NCI-H1092 treated with DMSO at 0.1 percent for 48 hours (cell line): ENCODE data around the gene IL31.
"Not testable (repeated sequence)": the region's sequence is repeated elsewhere in the genome, so short reads cannot be mapped to it uniquely, and the experiment has no call there.

ENCODE experiments used
- DNase-seq: peaks from one replicate; lab custom pipeline; 2025; lab: John Stamatoyannopoulos, UW

Gene IL31

DNA sequence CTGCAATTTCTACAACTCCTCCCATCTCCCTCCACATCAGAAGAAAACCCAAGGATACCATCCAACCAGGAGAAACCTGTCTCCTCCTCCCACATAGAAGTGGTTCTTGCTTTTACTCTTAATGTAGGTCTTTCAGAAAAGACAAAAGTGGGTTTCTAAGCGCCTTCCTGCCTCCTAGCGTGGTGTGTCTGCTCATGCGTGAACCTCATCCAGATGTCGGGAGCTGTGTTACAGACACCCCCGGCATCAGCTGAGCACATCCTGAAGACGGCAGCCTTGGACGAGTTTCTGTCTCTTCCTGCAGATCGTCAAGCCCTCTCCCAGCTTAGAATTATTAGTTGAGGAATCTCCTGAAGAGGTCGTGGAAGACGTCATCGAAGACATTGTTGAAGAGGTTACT lies 18.4 kb upstream of the IL31 start:
- DNase-seq = no peak

DNA sequence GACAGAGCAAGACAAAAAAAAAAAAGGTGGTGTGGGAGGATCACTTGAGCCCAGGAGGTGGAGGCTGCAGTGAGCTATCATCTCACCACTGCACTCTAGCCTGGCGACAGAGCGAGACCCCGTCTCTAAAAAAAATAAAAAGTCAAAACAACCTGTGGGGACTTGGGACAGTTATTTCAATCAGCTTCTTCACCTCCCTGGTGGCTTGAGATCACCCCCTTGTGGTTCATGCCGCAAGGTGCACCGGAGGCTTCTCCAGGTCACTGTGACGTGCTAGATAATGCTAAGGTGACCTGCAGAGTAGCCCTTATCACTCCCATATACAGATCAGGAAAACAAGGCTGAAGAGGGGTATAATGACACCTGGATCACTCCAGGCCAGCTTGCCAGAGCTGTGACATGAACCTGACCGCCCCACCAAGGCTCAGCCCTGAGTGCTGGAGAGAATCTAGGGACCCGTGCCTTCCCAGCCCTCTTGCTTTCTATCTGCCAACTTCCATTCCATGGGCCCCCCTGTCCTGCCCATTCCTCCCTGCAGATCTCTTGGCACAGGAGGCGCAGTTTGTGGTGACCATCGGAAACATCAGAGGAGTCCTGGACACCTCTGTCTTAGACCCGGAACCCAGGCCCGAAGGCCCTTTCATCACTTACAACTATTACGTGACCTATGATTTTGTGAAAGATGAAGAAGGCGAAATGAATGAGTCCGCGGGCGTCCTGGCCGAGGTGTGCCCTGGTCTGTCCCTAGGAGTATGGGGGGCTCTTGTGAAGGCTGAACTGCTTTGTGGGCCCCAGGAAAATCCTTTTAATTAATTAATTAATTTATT lies 17.0 kb upstream of the IL31 start:
- no peak for DNase-seq

DNA sequence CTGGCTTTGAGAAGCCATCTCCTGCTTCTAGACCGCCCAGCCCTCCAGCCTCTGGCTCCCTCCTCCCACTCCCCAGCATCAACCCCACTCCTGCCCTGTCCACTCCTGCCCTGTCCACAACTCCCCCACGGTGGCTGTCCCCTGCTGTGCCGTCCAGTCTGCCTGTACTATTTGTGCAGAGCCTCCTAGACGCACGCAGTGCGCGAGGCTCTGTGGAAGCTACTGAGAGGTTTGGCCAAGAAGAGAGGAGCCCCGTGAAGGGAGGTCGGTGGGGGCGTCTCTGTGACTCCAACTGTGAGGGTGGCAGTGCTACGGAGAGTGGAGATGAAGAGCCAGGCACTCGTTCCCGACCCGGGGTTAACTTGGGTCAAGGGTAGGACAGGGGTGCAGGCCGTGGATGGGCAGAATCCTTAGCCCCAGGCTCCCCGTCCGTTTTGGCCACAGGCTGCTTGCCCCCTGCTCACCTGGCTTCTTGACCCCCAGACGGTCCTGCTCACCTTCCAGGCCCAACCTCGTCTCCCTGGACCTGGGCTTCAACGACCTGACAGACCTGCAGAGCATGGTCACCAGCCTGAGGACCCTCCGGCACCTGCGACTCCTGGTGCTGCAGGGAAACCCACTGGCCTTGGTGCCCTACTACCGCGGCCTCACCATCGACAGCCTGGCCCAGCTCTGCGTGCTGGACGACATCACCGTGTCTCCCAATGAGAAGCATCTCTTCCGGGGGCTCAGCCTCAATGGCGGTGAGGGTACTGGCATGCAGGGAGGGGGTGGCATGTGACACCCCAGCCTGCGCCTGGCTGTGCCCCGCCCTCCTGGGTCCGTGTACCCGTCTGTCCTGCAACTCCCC lies 15.8 kb upstream of the IL31 start:
- no peak for DNase-seq

DNA sequence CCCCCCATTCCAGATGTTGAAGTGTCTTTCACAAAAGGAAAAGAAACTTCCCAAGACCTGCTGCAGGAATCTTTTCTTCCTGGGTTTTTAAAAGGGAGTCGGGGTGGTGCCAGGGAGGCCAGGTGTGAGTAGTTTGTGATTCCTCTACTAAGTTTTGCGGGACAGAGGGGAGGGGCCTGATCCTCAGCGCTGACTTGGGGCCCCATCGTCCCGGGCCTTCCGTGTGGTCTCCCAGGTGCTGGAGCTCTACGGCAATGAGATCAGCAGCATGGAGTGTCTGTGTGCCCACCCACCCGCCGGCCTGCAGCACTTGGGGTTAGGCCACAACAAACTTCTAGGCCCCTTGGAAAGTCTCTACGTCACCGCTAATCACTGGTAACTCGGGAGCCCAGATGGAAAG lies 13.4 kb upstream of the IL31 start:
- no peak for DNase-seq

DNA sequence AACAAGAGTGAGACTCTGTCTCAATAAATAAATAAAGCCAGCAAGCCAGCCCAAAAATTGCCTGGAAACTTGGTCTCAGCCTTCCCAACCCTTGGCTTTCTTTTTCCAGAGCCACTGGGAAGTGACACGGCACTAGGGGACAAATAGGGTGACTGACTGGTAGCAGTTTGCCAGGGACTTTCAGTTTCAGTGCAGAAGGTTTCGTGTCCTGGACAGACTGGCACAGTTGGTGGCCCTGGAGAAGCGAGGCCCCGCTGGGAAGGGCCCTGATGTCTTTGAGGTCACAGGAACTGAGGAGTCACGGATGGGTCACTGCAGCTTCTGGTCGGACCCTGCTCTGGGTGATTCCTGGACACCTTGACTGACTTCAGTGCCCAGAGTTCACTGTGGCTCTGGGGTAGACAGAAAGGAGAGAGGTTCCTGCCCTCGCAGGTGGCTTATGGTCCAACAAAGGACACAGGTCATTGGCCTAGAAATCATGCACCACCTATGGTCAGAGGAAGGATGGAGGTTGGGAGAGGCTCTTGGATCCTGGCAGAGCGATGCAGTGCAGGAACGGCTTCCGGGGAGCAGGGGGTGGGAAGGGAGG lies 11.6 kb upstream of the IL31 start:
- no peak for DNase-seq

DNA sequence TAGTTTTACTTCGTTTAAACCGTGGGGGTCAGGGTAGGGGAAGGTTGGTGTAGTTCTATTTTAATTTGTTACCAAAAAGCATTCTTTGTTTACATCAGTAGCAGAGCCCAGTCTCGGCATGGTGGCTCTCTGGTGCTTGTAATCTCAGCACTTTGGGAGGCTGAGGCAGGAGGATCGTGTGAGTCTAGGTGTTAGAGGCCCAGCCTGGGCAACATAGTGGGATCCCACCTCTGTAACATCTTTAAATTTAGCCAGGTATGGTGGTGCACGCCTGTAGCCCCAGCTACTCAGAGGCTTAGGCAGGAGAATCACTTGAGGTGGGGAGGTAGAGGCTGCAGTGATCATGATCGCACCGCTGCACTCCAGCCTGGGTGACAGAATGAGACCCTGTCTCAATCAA lies 11.1 kb upstream of the IL31 start:
- DNase-seq = no peak

DNA sequence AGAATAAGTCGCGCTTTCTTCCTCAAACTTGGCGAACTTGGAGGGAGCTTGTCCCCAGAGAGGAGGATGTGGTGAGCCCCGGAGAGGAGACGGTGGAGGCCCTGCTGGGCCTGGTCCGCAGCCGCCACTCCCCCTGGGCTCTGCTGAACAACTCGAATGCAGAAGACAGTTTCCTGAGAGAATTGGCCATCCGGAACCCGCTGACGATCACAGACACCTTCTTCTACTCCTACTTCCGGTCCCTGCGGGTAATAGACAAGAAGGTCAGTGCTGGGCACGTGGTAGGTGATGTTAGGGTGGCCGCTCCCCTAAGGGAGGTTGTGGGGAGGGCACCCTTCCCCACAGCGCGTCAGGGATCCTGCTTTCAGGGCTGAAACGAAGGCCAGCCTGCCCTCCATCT lies 10.5 kb upstream of the IL31 start:
- DNase-seq = no peak

DNA sequence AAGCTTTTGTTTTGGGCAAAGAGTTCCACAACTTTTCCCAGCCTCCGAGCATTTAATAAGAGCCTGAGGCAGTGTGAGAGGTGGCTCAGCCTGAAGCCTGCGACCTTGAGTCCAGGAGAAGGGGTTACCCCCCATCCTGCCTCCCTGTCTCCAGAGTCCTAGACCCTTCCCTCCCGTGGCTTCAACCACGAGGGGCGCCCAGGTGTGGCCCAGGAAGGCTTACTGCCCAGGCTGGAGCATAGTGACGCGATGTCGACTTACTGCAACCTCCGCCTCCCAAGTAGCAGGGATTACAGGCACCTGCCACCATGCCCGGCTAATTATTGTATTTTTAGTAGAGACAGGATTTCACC lies 9.5 kb upstream of the IL31 start:
- DNase-seq = no peak

DNA sequence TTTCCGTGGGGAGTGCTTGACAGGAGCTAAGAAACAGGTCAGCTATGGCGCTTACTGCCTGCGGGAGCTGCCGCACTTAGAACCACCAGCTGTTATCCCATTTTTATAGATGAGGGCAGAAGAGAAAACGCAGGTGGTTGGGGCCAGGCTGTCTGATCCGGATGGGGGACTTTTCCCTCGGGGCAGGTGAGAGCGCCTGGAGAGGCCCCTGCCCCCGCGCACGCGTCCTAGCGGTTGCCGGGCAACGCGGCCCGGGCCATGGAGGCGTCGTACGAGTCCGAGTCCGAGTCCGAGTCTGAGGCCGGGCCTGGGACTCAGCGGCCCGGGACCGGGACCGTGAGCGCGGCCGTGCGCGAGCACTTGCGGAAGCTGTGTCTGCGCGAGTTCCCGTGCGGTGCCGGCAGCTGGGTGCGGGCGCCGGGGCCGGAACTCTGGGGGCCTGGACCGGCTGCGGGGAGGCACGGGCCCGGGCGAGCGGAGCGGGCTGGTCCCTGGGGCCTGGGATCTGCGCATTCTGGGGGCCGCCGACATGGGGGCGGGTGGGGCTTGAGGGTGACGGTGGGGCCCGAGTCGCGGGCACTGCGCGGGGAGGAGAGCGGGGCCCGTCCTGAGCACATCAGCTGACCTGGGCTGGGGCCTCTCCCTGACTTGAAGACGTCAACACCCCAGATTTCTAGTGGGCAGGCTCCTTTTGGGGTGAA lies 9.0 kb upstream of the IL31 start, which contains the start of gene LRRC43:
Gene LRRC43, plus strand, starts transcription at position 237 of the 701 bp plus-strand sequence. Its CDS starts 22 bp downstream, at position 259.
- DNase-seq = peak; percentile 42

DNA sequence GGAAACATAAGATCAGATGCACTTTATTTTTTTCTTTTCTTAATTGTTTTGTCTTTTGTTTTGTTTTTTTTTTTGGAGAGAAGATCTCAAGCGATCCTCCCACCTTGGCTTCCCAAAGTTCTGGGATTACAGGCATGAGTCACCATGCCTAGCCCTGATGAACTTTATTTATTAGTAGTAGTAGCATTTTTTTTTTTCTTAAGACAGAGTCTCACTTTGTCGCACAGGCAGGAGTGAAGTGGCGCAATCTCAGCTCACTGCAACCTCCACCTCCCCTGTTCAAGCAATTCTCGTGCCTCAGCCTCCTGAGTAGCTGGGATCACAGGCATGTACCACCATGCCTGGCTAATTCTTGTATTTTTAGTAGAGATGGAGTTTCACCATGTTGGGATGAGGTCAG lies 2.5 kb upstream of the IL31 start:
- not testable (repeated sequence) for DNase-seq

DNA sequence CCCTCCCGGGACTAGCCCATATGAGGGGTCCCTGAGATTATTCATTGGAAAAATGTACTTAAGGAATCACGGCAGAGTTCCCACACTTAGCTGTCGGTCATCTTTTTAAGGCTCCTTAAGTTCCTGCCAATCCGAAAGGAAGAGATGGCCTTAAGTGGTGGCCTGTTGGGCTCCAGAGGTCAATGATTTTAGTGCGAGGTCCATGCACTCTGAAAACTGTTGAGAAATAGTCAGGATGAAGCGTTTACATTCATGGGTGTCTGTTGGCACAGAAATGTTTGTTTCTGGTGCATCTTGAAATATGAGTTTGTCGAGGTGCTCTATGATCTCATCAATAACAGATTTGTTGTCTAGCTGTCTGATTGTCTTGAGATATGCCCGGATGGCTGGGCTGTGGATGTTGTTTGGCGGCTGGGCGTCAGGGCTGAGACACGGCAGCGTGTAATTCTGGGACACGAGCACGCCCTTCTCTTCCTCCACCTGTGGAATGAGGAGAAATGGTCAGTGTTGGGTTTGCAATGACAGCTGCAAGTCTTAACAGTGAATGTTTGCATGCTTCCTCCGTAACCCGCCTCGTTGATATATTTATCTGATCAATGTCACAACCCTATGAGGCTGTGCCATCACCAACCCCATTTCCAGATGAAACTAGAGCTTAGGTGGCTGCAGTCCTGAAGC lies 1.6 kb downstream of the IL31 start:
- no peak for DNase-seq

DNA sequence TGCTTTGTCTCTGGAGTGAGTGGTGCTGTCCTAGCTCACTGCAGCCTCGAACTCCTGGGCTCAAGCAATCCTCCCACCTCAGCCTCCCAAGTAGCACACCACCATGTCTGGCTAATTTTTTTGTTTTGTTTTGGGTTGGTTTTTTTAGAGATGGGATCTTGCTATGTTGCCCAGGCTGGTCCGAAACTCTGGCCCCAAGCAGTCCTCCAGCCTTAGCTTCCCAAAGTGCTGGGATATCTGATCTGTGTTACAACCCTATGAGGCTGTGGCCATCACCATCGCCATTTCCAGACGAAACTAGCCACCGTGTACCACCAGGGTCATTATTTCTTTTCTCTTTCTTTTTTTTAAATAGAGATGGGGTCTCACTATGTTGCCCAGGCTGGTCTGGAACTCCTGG lies 2.6 kb downstream of the IL31 start:
- no peak for DNase-seq

DNA sequence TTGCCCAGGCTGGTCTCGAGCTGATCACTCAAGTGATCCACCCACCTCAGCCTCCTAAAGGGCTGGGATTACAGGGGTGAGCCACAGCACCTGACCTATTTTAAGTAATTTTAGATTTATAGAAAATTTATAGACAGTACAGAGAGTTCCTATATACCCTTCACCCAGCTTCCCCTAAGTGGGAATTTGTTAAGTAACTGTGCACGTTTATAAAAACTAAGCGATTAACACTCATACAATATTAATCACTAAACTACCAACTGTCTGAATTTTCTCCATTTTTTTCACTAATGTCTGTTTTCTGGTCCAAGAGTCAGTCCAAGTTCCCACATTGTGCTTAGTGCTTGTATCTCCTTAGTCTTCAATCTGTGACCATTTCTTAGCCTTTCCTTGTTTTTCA lies 5.5 kb downstream of the IL31 start:
- DNase-seq = no peak

DNA sequence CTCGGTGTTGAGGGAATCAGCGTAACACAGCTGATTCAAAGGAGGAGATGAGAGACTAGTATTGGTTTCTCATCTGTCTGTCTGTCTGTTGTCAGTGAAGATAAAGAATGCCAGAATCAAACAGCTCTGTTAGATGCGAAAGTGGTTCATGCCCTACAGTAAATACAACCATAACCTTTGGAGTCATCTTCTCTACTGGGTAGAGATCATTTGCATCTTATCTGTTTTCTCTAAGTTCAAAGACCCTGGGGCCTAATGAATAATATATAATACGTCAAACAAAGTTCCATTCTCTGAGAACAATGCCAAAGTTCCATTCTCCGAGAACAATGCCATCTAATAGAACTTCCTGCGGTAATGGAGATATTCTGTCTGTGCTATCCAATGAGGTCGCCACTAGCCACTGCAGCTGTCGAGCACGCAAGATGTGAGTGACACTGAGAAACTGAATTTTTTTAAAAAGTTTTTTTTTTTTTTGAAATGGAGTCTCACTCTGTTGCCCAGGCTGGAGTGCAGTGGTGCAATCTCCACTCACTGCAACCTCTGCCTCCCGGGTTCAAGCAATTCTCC lies 6.6 kb downstream of the IL31 start:
- no peak for DNase-seq

DNA sequence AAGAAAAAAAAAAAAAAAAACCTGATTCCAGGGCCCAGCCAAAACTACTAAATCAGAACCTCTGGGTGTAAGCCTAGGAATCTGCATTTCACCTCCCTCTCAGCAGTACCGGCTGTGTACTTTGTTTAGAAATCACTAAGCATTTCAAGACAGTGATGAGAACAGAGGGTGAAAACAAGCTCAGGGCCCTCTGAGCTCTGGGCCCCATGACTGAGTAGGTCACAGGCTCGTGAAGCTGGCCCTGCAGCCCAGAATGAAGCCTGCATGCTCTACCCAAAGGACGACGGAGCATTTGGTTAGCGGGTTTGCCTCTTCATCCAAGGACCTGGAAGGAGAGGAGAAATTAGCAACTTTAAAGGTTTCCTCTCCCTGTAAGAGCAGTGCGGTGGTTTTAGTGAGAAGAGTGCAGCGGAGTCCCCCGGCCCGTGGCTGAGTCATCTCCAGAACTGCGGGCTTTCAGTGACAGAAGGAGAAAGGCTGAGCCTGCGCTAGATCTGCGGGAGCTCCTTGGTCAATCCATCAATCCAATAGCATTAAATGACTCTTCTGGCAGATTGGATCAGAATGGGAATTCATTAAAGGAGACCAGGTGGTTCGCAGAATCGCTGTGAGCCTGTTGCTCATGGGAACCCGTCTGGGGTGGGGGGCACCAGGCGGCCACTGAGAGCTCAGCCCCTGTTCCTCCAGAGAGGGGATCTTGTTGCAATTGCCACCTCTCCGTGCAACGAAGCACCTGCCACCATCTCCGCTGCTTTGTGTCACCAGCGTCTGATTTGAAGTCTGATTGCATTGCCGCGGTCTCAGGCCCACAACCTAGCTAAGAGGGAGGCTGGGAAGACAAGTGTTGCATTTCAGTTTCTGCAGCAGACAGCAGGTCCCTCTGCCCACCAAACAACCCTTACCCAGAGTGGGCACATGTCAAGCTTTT lies 7.3 kb downstream of the IL31 start:
- no peak for DNase-seq

DNA sequence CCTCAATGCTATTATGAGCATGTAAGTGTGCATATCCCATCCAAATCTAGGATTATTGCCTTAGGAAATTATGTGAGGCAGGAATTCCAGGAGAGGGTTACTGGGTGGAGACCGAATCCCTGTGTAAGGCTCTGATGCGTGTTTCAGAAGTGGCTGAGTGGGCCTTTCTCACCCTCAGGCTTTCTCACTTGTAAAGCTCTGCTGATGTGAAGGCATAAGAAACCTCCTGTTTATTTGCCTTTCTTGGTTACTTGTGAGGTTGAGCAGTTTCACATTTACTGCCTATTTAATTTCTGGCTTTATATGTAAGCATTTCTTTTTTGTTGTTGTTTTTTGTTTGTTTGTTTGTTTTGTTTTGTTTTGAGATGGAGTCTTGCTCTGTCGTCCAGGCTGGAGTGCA lies 11.0 kb downstream of the IL31 start:
- DNase-seq = no peak

DNA sequence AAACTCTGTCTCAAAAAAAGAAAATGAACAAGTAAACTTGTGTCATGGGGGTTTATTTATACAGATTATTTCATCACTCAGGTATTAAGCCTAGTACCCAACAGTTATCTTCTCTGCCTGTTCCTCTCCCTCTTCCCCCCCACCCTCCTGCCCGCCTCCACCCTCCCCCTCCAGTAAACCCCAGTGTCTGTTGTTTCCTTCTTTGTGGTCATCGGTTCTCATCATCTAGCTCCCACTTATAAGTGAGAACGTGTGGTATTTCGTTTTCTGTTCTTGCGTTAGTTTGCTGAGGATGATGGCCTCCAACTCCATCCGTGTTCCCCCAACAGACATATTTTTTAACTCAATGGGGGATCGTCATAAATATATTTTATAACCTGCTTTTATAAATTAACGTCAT lies 12.3 kb downstream of the IL31 start:
- DNase-seq = no peak

DNA sequence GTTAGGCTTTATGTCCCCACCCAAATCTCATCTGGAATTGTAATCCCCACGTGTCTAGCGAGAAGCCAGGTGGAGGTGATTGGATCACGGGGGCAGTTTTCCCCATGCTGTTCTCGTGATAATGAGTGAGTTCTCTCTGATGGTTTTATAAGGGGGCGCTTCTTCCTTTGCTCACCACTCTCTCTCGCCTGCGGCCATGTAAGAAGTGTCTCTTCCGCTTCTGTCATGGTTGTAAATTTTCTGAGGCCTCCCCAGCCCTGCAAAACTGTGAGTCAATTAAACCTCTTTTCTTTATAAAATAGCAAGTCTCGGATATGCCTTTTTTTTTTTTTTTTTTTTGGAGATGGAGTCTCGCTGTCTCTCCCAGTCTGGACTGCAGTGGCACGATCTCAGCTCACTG lies 13.3 kb downstream of the IL31 start:
- DNase-seq = no peak

DNA sequence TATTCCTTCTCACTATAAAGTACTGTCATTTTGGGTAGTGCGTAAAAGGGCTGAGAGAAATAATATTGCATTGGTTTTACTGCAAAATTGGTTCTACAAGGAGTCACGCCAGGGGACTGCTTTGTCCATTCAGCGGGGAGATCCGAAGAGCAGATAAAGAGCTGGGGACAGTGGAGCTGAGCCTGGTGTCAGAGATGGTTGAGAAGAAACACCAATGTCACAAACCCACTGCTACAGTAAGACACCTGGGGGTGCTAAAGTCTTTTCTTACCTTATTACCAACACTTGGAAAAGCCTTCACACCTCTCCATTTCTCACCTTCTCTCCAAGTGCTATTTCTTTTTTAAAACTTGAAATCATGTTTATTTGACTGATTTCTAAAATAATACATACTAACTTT lies 14.1 kb downstream of the IL31 start:
- peak; percentile 11 for DNase-seq

DNA sequence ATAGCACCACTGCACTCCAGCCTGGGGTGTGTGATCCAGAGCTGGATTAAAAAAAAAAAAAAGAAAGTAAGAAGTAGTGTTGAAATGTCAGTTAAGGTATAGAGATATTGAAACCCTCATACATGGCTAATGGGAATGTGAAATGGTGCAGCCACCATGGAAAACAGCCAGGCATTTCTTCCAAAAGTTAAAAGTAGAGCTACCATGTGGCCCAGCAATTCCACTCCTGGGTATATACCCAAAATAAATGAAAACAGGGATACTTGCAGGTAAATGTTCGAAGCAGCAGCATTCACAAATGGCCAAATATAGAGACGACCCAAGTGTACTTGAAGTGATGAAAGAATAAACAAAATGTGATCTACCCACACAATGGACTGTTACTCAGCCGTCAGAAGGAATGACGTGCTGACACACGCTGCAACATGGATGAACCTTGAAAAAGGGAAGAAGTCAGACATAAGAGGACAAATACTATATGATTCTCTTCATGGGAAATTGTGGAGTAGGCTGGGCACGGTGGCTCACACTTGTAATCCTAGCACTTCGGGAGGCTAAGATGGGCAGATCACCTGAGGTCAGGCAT lies 15.2 kb downstream of the IL31 start:
- DNase-seq = no peak
